ENCODE measurements around the gene SH3BGR. TPM values are rescaled to one million over a fixed set of nuclear protein-coding genes. Genes with fewer than 3 reads are reported as not detected.

Gene SH3BGR
- total RNA-seq, 1 experiment from 2014 or later, result 0.82 TPM

DNA sequence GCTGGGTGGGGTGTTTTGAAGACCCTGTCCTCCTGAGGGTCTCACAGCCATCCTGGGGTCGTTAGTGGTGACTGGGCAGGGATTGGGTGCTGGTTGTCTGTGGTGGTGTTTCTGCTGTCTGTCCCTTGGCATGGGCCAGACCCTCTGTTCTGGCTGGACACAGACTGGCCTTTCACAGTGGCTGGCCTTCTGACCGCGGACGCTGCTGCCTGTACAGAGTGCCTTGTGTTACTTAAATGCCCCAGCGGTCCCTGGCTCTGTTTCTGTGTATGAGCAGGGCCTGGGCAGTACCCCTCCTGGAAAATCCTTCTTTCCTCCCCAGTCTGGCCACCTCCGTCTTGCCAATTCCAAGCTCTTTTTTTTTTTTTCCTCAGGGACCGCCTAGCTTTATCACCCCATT lies 50.9 kb downstream of the SH3BGR start:
- Histone ChIP-seq H3K9me3 (no peaks in the 10 kb centered on the region), H3K36me3 (ENCODE audit: control insufficient read depth, insufficient read depth, low read length) (no peaks in the 10 kb centered on the region), H3K4me1 (no peaks in the 10 kb centered on the region), H3K4me3 (ENCODE audit: low read depth, low read length) (no peak overlapping the region), H3K27me3 (replicated peaks; ENCODE audit: control insufficient read depth, insufficient read depth, low read length) (no peaks in the 10 kb centered on the region; the same call in 1 of the 2 replicates)
- Mint-ChIP-seq H3K27ac (ENCODE audit: unreplicated experiment) (no peak overlapping the region), H3K4me3 (ENCODE audit: unreplicated experiment) (no peak overlapping the region), H3K4me1 (ENCODE audit: low read depth, unreplicated experiment) (no peaks in the 10 kb centered on the region), H3K36me3 (ENCODE audit: insufficient read depth, unreplicated experiment) (no peaks in the 10 kb centered on the region), H3K27me3 (ENCODE audit: insufficient read depth, unreplicated experiment) (peaks cover 10% of the 10 kb centered on the region), H3K9me3 (ENCODE audit: unreplicated experiment) (no peaks in the 10 kb centered on the region)
- POLR2A ChIA-PET, result no interaction called here
- DNase-seq, result no peak
- CTCF ChIA-PET, result no interaction called here
- no peak for TF ChIP-seq CTCF (IDR thresholded peaks at IDR 0.05; ENCODE audit: insufficient read depth in 1 of 2, low read depth in 1 of 2, low read length in 1 of 2, severe bottlenecking in 1 of 2, unreplicated experiment in 1 of 2)
- no TSS peak for BruUV-seq (replicated peaks)
- intact Hi-C loops (cut with micrococcal nuclease; ENCODE audit: unreplicated experiment), result no loop called here

- H3K4me3 Mint-ChIP-seq (ENCODE audit: unreplicated experiment), result no peak overlapping the region
- Histone ChIP-seq H3K9me3 (no peaks in the 10 kb centered on the region), H3K4me3 (ENCODE audit: low read depth, low read length) (no peak overlapping the region), H3K36me3 (ENCODE audit: control insufficient read depth, insufficient read depth, low read length) (no peaks in the 10 kb centered on the region), H3K4me1 (no peaks in the 10 kb centered on the region), H3K27me3 (replicated peaks; ENCODE audit: control insufficient read depth, insufficient read depth, low read length) (no peaks in the 10 kb centered on the region; the same call in 1 of the 2 replicates)
- no peak for TF ChIP-seq CTCF (IDR thresholded peaks at IDR 0.05; ENCODE audit: insufficient read depth in 1 of 2, low read depth in 1 of 2, low read length in 1 of 2, severe bottlenecking in 1 of 2, unreplicated experiment in 1 of 2)
- H3K27me3 Mint-ChIP-seq (ENCODE audit: insufficient read depth, unreplicated experiment), result peaks cover 10% of the 10 kb centered on the region
- H3K27ac Mint-ChIP-seq (ENCODE audit: unreplicated experiment), result no peak overlapping the region
- intact Hi-C loops (cut with micrococcal nuclease; ENCODE audit: unreplicated experiment), result no loop called here
- BruUV-seq (replicated peaks), result no TSS peak
- no peak for DNase-seq
- no peaks in the 10 kb centered on the region for H3K36me3 Mint-ChIP-seq (ENCODE audit: insufficient read depth, unreplicated experiment)
- ChIA-PET CTCF (no interaction called here), POLR2A (no interaction called here)
- no peaks in the 10 kb centered on the region for H3K9me3 Mint-ChIP-seq (ENCODE audit: unreplicated experiment)
- no peaks in the 10 kb centered on the region for H3K4me1 Mint-ChIP-seq (ENCODE audit: low read depth, unreplicated experiment)
Measured at GRCh38 chr21:39503123-39503762, 51.5 kb downstream of the SH3BGR start.

GRCh38 chr21:39504230-39504629 lies 52.5 kb downstream of the SH3BGR start:
- no peak for TF ChIP-seq CTCF (IDR thresholded peaks at IDR 0.05; ENCODE audit: insufficient read depth in 1 of 2, low read depth in 1 of 2, low read length in 1 of 2, severe bottlenecking in 1 of 2, unreplicated experiment in 1 of 2)
- ChIA-PET CTCF (no interaction called here), POLR2A (no interaction called here)
- Histone ChIP-seq H3K4me1 (no peaks in the 10 kb centered on the region), H3K4me3 (ENCODE audit: low read depth, low read length) (no peak overlapping the region), H3K9me3 (no peaks in the 10 kb centered on the region), H3K36me3 (ENCODE audit: control insufficient read depth, insufficient read depth, low read length) (no peaks in the 10 kb centered on the region), H3K27me3 (replicated peaks; ENCODE audit: control insufficient read depth, insufficient read depth, low read length) (no peaks in the 10 kb centered on the region; the same call in 1 of the 2 replicates)
- no peak overlapping the region for H3K4me3 Mint-ChIP-seq (ENCODE audit: unreplicated experiment)
- H3K27ac Mint-ChIP-seq (ENCODE audit: unreplicated experiment), result no peak overlapping the region
- BruUV-seq (replicated peaks), result no TSS peak
- no peaks in the 10 kb centered on the region for H3K9me3 Mint-ChIP-seq (ENCODE audit: unreplicated experiment)
- peaks cover 5% of the 10 kb centered on the region for H3K27me3 Mint-ChIP-seq (ENCODE audit: insufficient read depth, unreplicated experiment)
- intact Hi-C loops (cut with micrococcal nuclease; ENCODE audit: unreplicated experiment), result no loop called here
- no peaks in the 10 kb centered on the region for H3K4me1 Mint-ChIP-seq (ENCODE audit: low read depth, unreplicated experiment)
- no peaks in the 10 kb centered on the region for H3K36me3 Mint-ChIP-seq (ENCODE audit: insufficient read depth, unreplicated experiment)
- DNase-seq, result no peak

All from Caco-2 (cell line).